ENCODE measurements around the gene GPC2.

Gene GPC2

GRCh38 chr7:100137851-100138760 lies 39.1 kb downstream of the GPC2 start:
- H3K4me3 ChIP-seq (ENCODE audit: low read depth, low read length) = no peak overlapping the region
- no peak overlapping the region for H2AK5ac ChIP-seq (ENCODE audit: low read length)
- H3K23ac ChIP-seq (ENCODE audit: low read length) = no peak overlapping the region
- H3K36me3 ChIP-seq (ENCODE audit: control insufficient read depth in 1 of 2, insufficient read depth in 2 of 2, low read length in 2 of 2) = no peaks in the 10 kb centered on the region
- H4K8ac ChIP-seq (ENCODE audit: low read depth, low read length) = no peak overlapping the region
- no peaks in the 10 kb centered on the region for H3K4me1 ChIP-seq (ENCODE audit: control insufficient read depth in 1 of 2, insufficient read depth in 2 of 2, low read length in 2 of 2)
- H3K79me1 ChIP-seq (ENCODE audit: low read length) = no peaks in the 10 kb centered on the region
- H4K12ac ChIP-seq (ENCODE audit: low read depth, low read length) = no peak overlapping the region
- no peak overlapping the region for H2BK120ac ChIP-seq (ENCODE audit: insufficient read depth, low read length, poor library complexity)
- no peak overlapping the region for H3K4ac ChIP-seq (ENCODE audit: low read depth, low read length)
- H3K79me2 ChIP-seq (ENCODE audit: control insufficient read depth, insufficient read depth, low read length, poor library complexity) = no peaks in the 10 kb centered on the region
- H3K9me3 ChIP-seq (ENCODE audit: insufficient read depth, low read depth, low read length) = no peaks in the 10 kb centered on the region
- H3K9ac ChIP-seq (ENCODE audit: low read length) = no peak overlapping the region
- H2BK5ac ChIP-seq (ENCODE audit: low read depth, low read length, poor library complexity) = no peak overlapping the region
- no CpG with 5 or more reads among the region's 13 CpGs for WGBS (ENCODE audit: extremely low coverage, insufficient coverage, insufficient read length)
- DNase-seq = no peak
- H4K91ac ChIP-seq (ENCODE audit: low read depth, low read length) = no peak overlapping the region
- no peak overlapping the region for H2AFZ ChIP-seq (ENCODE audit: insufficient read depth, low read length, poor library complexity)
- H3K27me3 ChIP-seq (ENCODE audit: insufficient read depth, low read length) = no peaks in the 10 kb centered on the region
- H3K18ac ChIP-seq (ENCODE audit: low read length) = no peak overlapping the region
- no peak overlapping the region for H2BK12ac ChIP-seq (ENCODE audit: low read length)
- H3K14ac ChIP-seq (ENCODE audit: low read length) = no peak overlapping the region
- H3K4me2 ChIP-seq (ENCODE audit: low read length) = no peak overlapping the region
- H3K27ac ChIP-seq (ENCODE audit: low read depth, low read length) = no peak overlapping the region

- H2BK12ac ChIP-seq (ENCODE audit: low read length) = no peak overlapping the region
- H3K9me3 ChIP-seq (ENCODE audit: insufficient read depth, low read depth, low read length) = no peaks in the 10 kb centered on the region
- no peak overlapping the region for H3K14ac ChIP-seq (ENCODE audit: low read length)
- no peak overlapping the region for H4K91ac ChIP-seq (ENCODE audit: low read depth, low read length)
- H3K36me3 ChIP-seq (ENCODE audit: control insufficient read depth in 1 of 2, insufficient read depth in 2 of 2, low read length in 2 of 2) = no peaks in the 10 kb centered on the region
- no peak overlapping the region for H3K27ac ChIP-seq (ENCODE audit: low read depth, low read length)
- H2AFZ ChIP-seq (ENCODE audit: insufficient read depth, low read length, poor library complexity) = no peak overlapping the region
- H3K9ac ChIP-seq (ENCODE audit: low read length) = no peak overlapping the region
- H2BK5ac ChIP-seq (ENCODE audit: low read depth, low read length, poor library complexity) = no peak overlapping the region
- H3K4me3 ChIP-seq (ENCODE audit: low read depth, low read length) = no peak overlapping the region
- no peak overlapping the region for H3K18ac ChIP-seq (ENCODE audit: low read length)
- H3K79me1 ChIP-seq (ENCODE audit: low read length) = peaks cover 3% of the 10 kb centered on the region
- no peak overlapping the region for H2AK5ac ChIP-seq (ENCODE audit: low read length)
- WGBS (ENCODE audit: extremely low coverage, insufficient coverage, insufficient read length) = no CpG with 5 or more reads among the region's 3 CpGs
- peaks cover 3 to 5% of the 10 kb centered on the region in 2 experiments for H3K4me1 ChIP-seq (ENCODE audit: control insufficient read depth in 1 of 2, insufficient read depth in 2 of 2, low read length in 2 of 2)
- H3K4ac ChIP-seq (ENCODE audit: low read depth, low read length) = no peak overlapping the region
- H3K4me2 ChIP-seq (ENCODE audit: low read length) = no peak overlapping the region
- no peak overlapping the region for H4K12ac ChIP-seq (ENCODE audit: low read depth, low read length)
- no peak overlapping the region for H2BK120ac ChIP-seq (ENCODE audit: insufficient read depth, low read length, poor library complexity)
- peaks cover under 1% of the 10 kb centered on the region for H3K79me2 ChIP-seq (ENCODE audit: control insufficient read depth, insufficient read depth, low read length, poor library complexity)
- H3K27me3 ChIP-seq (ENCODE audit: insufficient read depth, low read length) = no peaks in the 10 kb centered on the region
- H3K23ac ChIP-seq (ENCODE audit: low read length) = no peak overlapping the region
- H4K8ac ChIP-seq (ENCODE audit: low read depth, low read length) = no peak overlapping the region
- DNase-seq = peak in 1 of 2 donors; percentile 80
Measured at GRCh38 chr7:100132697-100133151, 44.5 kb downstream of the GPC2 start.

- no CpG with 5 or more reads among the region's 7 CpGs for WGBS (ENCODE audit: extremely low coverage, insufficient coverage, insufficient read length)
- H3K36me3 ChIP-seq (ENCODE audit: control insufficient read depth in 1 of 2, insufficient read depth in 2 of 2, low read length in 2 of 2) = no peaks in the 10 kb centered on the region
- DNase-seq = no peak
- H3K4me2 ChIP-seq (ENCODE audit: low read length) = no peak overlapping the region
- no peak overlapping the region for H3K4ac ChIP-seq (ENCODE audit: low read depth, low read length)
- H2BK5ac ChIP-seq (ENCODE audit: low read depth, low read length, poor library complexity) = no peak overlapping the region
- H3K14ac ChIP-seq (ENCODE audit: low read length) = no peak overlapping the region
- no peak overlapping the region for H2AFZ ChIP-seq (ENCODE audit: insufficient read depth, low read length, poor library complexity)
- H2BK12ac ChIP-seq (ENCODE audit: low read length) = no peak overlapping the region
- no peak overlapping the region for H3K18ac ChIP-seq (ENCODE audit: low read length)
- no peaks in the 10 kb centered on the region for H3K9me3 ChIP-seq (ENCODE audit: insufficient read depth, low read depth, low read length)
- no peak overlapping the region for H2AK5ac ChIP-seq (ENCODE audit: low read length)
- H3K9ac ChIP-seq (ENCODE audit: low read length) = no peak overlapping the region
- H4K12ac ChIP-seq (ENCODE audit: low read depth, low read length) = no peak overlapping the region
- H3K27me3 ChIP-seq (ENCODE audit: insufficient read depth, low read length) = no peaks in the 10 kb centered on the region
- peaks cover 3 to 6% of the 10 kb centered on the region in 2 experiments for H3K4me1 ChIP-seq (ENCODE audit: control insufficient read depth in 1 of 2, insufficient read depth in 2 of 2, low read length in 2 of 2)
- no peak overlapping the region for H3K27ac ChIP-seq (ENCODE audit: low read depth, low read length)
- peaks cover 7% of the 10 kb centered on the region for H3K79me2 ChIP-seq (ENCODE audit: control insufficient read depth, insufficient read depth, low read length, poor library complexity)
- no peak overlapping the region for H3K23ac ChIP-seq (ENCODE audit: low read length)
- no peak overlapping the region for H2BK120ac ChIP-seq (ENCODE audit: insufficient read depth, low read length, poor library complexity)
- H4K91ac ChIP-seq (ENCODE audit: low read depth, low read length) = no peak overlapping the region
- H3K4me3 ChIP-seq (ENCODE audit: low read depth, low read length) = no peak overlapping the region
- no peak overlapping the region for H4K8ac ChIP-seq (ENCODE audit: low read depth, low read length)
- H3K79me1 ChIP-seq (ENCODE audit: low read length) = peaks cover 9% of the 10 kb centered on the region
Measured at GRCh38 chr7:100132126-100132525, 45.1 kb downstream of the GPC2 start.

- Histone ChIP-seq H3K79me1 (ENCODE audit: low read length) (peaks cover 15% of the 10 kb centered on the region), H2BK120ac (ENCODE audit: insufficient read depth, low read length, poor library complexity) (no peak overlapping the region), H2BK5ac (ENCODE audit: low read depth, low read length, poor library complexity) (no peak overlapping the region), H2AK5ac (ENCODE audit: low read length) (no peak overlapping the region), H2AFZ (ENCODE audit: insufficient read depth, low read length, poor library complexity) (no peak overlapping the region), H3K4me3 (ENCODE audit: low read depth, low read length) (no peak overlapping the region), H4K91ac (ENCODE audit: low read depth, low read length) (no peak overlapping the region), H4K12ac (ENCODE audit: low read depth, low read length) (no peak overlapping the region), H3K23ac (ENCODE audit: low read length) (no peak overlapping the region), H2BK12ac (ENCODE audit: low read length) (no peak overlapping the region), H3K27ac (ENCODE audit: low read depth, low read length) (no peak overlapping the region), H3K18ac (ENCODE audit: low read length) (no peak overlapping the region), H3K36me3 (ENCODE audit: control insufficient read depth in 1 of 2, insufficient read depth in 2 of 2, low read length in 2 of 2) (no peaks in the 10 kb centered on the region), H3K79me2 (ENCODE audit: control insufficient read depth, insufficient read depth, low read length, poor library complexity) (peaks cover 13% of the 10 kb centered on the region), H3K27me3 (ENCODE audit: insufficient read depth, low read length) (no peaks in the 10 kb centered on the region), H3K4me1 (ENCODE audit: control insufficient read depth in 1 of 2, insufficient read depth in 2 of 2, low read length in 2 of 2) (peaks cover 3 to 8% of the 10 kb centered on the region in 2 experiments), H3K4me2 (ENCODE audit: low read length) (peak overlapping the region; percentile 60), H3K4ac (ENCODE audit: low read depth, low read length) (no peak overlapping the region), H4K8ac (ENCODE audit: low read depth, low read length) (no peak overlapping the region), H3K14ac (ENCODE audit: low read length) (no peak overlapping the region), H3K9ac (ENCODE audit: low read length) (no peak overlapping the region), H3K9me3 (ENCODE audit: insufficient read depth, low read depth, low read length) (no peaks in the 10 kb centered on the region)
- WGBS (ENCODE audit: extremely low coverage, insufficient coverage, insufficient read length) = no CpG with 5 or more reads among the region's 24 CpGs
- DNase-seq = peak; percentile 61 to 83
Measured at GRCh38 chr7:100130608-100131453, 46.4 kb downstream of the GPC2 start.
